ENCODE measurements around the gene SYDE1. TPM values are rescaled to one million over a fixed set of nuclear protein-coding genes. Genes with fewer than 3 reads are reported as not detected.

The SYDE1 gene
- total and polyA plus RNA-seq, 10 of the 15 experiments (the other 5 are each of a cell fraction or from before 2014, with no cell fraction given): not detected

GRCh38 chr19:15125232-15126067, 18.2 kb downstream of the SYDE1 start (continued):
- TF ChIP-seq, protein P1, sequence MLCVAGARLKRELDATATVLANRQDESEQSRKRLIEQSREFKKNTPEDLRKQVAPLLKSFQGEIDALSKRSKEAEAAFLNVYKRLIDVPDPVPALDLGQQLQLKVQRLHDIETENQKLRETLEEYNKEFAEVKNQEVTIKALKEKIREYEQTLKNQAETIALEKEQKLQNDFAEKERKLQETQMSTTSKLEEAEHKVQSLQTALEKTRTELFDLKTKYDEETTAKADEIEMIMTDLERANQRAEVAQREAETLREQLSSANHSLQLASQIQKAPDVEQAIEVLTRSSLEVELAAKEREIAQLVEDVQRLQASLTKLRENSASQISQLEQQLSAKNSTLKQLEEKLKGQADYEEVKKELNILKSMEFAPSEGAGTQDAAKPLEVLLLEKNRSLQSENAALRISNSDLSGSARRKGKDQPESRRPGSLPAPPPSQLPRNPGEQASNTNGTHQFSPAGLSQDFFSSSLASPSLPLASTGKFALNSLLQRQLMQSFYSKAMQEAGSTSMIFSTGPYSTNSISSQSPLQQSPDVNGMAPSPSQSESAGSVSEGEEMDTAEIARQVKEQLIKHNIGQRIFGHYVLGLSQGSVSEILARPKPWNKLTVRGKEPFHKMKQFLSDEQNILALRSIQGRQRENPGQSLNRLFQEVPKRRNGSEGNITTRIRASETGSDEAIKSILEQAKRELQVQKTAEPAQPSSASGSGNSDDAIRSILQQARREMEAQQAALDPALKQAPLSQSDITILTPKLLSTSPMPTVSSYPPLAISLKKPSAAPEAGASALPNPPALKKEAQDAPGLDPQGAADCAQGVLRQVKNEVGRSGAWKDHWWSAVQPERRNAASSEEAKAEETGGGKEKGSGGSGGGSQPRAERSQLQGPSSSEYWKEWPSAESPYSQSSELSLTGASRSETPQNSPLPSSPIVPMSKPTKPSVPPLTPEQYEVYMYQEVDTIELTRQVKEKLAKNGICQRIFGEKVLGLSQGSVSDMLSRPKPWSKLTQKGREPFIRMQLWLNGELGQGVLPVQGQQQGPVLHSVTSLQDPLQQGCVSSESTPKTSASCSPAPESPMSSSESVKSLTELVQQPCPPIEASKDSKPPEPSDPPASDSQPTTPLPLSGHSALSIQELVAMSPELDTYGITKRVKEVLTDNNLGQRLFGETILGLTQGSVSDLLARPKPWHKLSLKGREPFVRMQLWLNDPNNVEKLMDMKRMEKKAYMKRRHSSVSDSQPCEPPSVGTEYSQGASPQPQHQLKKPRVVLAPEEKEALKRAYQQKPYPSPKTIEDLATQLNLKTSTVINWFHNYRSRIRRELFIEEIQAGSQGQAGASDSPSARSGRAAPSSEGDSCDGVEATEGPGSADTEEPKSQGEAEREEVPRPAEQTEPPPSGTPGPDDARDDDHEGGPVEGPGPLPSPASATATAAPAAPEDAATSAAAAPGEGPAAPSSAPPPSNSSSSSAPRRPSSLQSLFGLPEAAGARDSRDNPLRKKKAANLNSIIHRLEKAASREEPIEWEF (IDR thresholded peaks at IDR 0.05; ENCODE audit: insufficient replicate concordance, low read depth, low read length): no peak
- TF ChIP-seq EZH2 (IDR thresholded peaks at IDR 0.05; ENCODE audit: borderline replicate concordance, control insufficient read depth, low read depth, low read length) (no peak), IRF4 (IDR thresholded peaks at IDR 0.05; ENCODE audit: low read depth, low read length) (peak; percentile 66), ZNF207 (IDR thresholded peaks at IDR 0.05; ENCODE audit: borderline replicate concordance) (peak; percentile 87), NRF1 (conservative IDR thresholded peaks at IDR 0.05; ENCODE audit: low read depth, low read length) (peak; percentile 87), CHD2 (IDR thresholded peaks at IDR 0.05; ENCODE audit: borderline replicate concordance, low read depth, low read length) (peak; percentile 76), ESRRA (IDR thresholded peaks at IDR 0.05; ENCODE audit: low read length) (no peak), IKZF2 (IDR thresholded peaks at IDR 0.05) (peak; percentile 33 to 50; a peak in 1 of 4 replicates), SIN3A (IDR thresholded peaks at IDR 0.05; ENCODE audit: low read depth, low read length) (peak; percentile 82; the same call in 1 of the 2 replicates), EP300 (IDR thresholded peaks at IDR 0.05; ENCODE audit: borderline replicate concordance in 1 of 2, control insufficient read depth in 1 of 2, low read depth in 2 of 2, low read length in 2 of 2) (0 out of 4 replicates have a peak, but pooled peaks of 1 of the 2 experiments have one; percentile 1), IRF5 (IDR thresholded peaks at IDR 0.05; ENCODE audit: borderline replicate concordance) (no peak), NFYA (IDR thresholded peaks at IDR 0.05; ENCODE audit: borderline replicate concordance, low read depth, low read length) (no peak; the same call in 1 of the 2 replicates), E2F4 (IDR thresholded peaks at IDR 0.05; ENCODE audit: low read depth, low read length) (no peak), STAT1 (conservative IDR thresholded peaks at IDR 0.05) (peak; percentile 90; the same call in 1 of the 2 replicates)
- TF ChIP-seq, protein P2, sequence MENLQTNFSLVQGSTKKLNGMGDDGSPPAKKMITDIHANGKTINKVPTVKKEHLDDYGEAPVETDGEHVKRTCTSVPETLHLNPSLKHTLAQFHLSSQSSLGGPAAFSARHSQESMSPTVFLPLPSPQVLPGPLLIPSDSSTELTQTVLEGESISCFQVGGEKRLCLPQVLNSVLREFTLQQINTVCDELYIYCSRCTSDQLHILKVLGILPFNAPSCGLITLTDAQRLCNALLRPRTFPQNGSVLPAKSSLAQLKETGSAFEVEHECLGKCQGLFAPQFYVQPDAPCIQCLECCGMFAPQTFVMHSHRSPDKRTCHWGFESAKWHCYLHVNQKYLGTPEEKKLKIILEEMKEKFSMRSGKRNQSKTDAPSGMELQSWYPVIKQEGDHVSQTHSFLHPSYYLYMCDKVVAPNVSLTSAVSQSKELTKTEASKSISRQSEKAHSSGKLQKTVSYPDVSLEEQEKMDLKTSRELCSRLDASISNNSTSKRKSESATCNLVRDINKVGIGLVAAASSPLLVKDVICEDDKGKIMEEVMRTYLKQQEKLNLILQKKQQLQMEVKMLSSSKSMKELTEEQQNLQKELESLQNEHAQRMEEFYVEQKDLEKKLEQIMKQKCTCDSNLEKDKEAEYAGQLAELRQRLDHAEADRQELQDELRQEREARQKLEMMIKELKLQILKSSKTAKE (IDR thresholded peaks at IDR 0.05; ENCODE audit: low read depth, poor library complexity, severe bottlenecking): no peak
- TF ChIP-seq, protein P3, sequence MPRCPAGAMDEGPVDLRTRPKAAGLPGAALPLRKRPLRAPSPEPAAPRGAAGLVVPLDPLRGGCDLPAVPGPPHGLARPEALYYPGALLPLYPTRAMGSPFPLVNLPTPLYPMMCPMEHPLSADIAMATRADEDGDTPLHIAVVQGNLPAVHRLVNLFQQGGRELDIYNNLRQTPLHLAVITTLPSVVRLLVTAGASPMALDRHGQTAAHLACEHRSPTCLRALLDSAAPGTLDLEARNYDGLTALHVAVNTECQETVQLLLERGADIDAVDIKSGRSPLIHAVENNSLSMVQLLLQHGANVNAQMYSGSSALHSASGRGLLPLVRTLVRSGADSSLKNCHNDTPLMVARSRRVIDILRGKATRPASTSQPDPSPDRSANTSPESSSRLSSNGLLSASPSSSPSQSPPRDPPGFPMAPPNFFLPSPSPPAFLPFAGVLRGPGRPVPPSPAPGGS (IDR thresholded peaks at IDR 0.05; ENCODE audit: borderline replicate concordance, insufficient read depth, low read depth, low read length, poor library complexity, severe bottlenecking): no peak
